Measurements from ENCODE around the gene ELK3. TPM values are rescaled to one million over a fixed set of nuclear protein-coding genes. Genes with fewer than 3 reads are reported as not detected.

The ELK3 gene
- total and polyA plus RNA-seq, 2 experiments from 2014 or later, result 5.5 to 8.3 TPM

DNA sequence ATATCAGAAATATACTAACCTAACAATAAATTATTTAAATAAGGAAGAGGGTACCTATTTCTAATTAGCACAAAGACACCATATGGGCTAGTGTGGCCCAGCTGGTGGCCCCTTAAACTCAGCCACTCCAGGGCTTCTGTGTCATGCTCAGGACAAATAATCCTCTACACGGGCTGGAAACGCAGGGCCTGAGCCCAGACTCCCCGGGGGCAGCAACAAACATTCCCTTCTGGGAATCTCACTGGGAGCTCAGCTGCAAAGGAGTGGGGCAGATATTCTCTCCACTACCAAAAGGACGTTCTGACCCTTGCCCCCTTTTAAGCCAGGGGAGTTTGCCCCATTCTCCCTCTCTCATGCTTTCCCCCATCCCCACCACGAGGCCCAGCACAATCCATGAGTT lies 43.7 kb upstream of the ELK3 start:
- Mint-ChIP-seq H3K9me3 (no peaks in the 10 kb centered on the region), H3K4me1 (peaks cover 15% of the 10 kb centered on the region; the same call in 2 of the 3 replicates), H3K27me3 (ENCODE audit: insufficient read depth, low read depth, poor library complexity) (peaks cover 3% of the 10 kb centered on the region), H3K36me3 (ENCODE audit: low read depth) (no peaks in the 10 kb centered on the region), H3K27ac (no peak overlapping the region), H3K4me3 (no peak overlapping the region)
- DNase-seq (ENCODE audit: low spot score) (no peak), ATAC-seq (peak; percentile 52)
- Histone ChIP-seq H3K4me1 (ENCODE audit: insufficient read depth) (peaks cover 12% of the 10 kb centered on the region; the same call in 1 of the 2 replicates), H3K36me3 (ENCODE audit: insufficient read depth) (no peaks in the 10 kb centered on the region), H3K27me3 (ENCODE audit: insufficient read depth) (no peaks in the 10 kb centered on the region), H3K27ac (ENCODE audit: low read depth) (no peak overlapping the region), H3K9me2 (ENCODE audit: insufficient read depth) (no peaks in the 10 kb centered on the region), H3K4me2 (no peak overlapping the region), H3K4me3 (no peak overlapping the region), H2AFZ (peak overlapping the region; percentile 88), H3F3A (replicated peaks; ENCODE audit: low read depth) (no peaks in the 10 kb centered on the region), H3K79me2 (replicated peaks; ENCODE audit: insufficient read depth) (no peaks in the 10 kb centered on the region), H4K20me1 (replicated peaks; ENCODE audit: insufficient read depth) (no peaks in the 10 kb centered on the region)
- TF ChIP-seq CREB1 (CRISPR knock-in tag; IDR thresholded peaks at IDR 0.05; ENCODE audit: low read depth) (no peak), EZH2 (IDR thresholded peaks at IDR 0.05; ENCODE audit: low read depth, unreplicated experiment) (no peak), ZNF331 (CRISPR knock-in tag; IDR thresholded peaks at IDR 0.05; ENCODE audit: low read depth) (no peak), STAT1 (IDR thresholded peaks at IDR 0.05; ENCODE audit: unreplicated experiment) (no peak), ZNF462 (CRISPR knock-in tag; IDR thresholded peaks at IDR 0.05) (no peak), JUNB (IDR thresholded peaks at IDR 0.05; ENCODE audit: unreplicated experiment) (no peak), CTCF (conservative IDR thresholded peaks at IDR 0.05; ENCODE audit: low read depth in 2 of 2) (no peak), ZNF114 (CRISPR knock-in tag; IDR thresholded peaks at IDR 0.05) (no peak), EZH2phosphoT487 (IDR thresholded peaks at IDR 0.05; ENCODE audit: unreplicated experiment) (no peak), NANOG (IDR thresholded peaks at IDR 0.05; ENCODE audit: borderline replicate concordance) (no peak)
- TF ChIP-seq, protein P1, sequence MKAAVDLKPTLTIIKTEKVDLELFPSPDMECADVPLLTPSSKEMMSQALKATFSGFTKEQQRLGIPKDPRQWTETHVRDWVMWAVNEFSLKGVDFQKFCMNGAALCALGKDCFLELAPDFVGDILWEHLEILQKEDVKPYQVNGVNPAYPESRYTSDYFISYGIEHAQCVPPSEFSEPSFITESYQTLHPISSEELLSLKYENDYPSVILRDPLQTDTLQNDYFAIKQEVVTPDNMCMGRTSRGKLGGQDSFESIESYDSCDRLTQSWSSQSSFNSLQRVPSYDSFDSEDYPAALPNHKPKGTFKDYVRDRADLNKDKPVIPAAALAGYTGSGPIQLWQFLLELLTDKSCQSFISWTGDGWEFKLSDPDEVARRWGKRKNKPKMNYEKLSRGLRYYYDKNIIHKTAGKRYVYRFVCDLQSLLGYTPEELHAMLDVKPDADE (IDR thresholded peaks at IDR 0.05), result no peak
- TF ChIP-seq, protein P2, sequence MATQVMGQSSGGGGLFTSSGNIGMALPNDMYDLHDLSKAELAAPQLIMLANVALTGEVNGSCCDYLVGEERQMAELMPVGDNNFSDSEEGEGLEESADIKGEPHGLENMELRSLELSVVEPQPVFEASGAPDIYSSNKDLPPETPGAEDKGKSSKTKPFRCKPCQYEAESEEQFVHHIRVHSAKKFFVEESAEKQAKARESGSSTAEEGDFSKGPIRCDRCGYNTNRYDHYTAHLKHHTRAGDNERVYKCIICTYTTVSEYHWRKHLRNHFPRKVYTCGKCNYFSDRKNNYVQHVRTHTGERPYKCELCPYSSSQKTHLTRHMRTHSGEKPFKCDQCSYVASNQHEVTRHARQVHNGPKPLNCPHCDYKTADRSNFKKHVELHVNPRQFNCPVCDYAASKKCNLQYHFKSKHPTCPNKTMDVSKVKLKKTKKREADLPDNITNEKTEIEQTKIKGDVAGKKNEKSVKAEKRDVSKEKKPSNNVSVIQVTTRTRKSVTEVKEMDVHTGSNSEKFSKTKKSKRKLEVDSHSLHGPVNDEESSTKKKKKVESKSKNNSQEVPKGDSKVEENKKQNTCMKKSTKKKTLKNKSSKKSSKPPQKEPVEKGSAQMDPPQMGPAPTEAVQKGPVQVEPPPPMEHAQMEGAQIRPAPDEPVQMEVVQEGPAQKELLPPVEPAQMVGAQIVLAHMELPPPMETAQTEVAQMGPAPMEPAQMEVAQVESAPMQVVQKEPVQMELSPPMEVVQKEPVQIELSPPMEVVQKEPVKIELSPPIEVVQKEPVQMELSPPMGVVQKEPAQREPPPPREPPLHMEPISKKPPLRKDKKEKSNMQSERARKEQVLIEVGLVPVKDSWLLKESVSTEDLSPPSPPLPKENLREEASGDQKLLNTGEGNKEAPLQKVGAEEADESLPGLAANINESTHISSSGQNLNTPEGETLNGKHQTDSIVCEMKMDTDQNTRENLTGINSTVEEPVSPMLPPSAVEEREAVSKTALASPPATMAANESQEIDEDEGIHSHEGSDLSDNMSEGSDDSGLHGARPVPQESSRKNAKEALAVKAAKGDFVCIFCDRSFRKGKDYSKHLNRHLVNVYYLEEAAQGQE (IDR thresholded peaks at IDR 0.05; ENCODE audit: unreplicated experiment), result no peak

Data from GM23338 (cell line).